ENCODE results near the gene TCF4.

GRCh38 chr18:55570966-55571365 is 17.0 kb downstream of the TCF4 start:
- TF ChIP-seq CTCF (IDR thresholded peaks at IDR 0.05 in 8 of 11, conservative IDR thresholded peaks at IDR 0.05 in 3 of 11) = no peak
- no peak for TF ChIP-seq POLR2A (IDR thresholded peaks at IDR 0.05)

Measured in spleen (tissue), 7 donors.